GM21528 (cell line): ENCODE measurements around the gene TBX20.

Source experiments
- ATAC-seq: cut with Tn5 transposase; IDR thresholded peaks from one replicate; pipeline ENCODE4 v1.9.1; 2021; ENCODE audit warnings: mild to moderate bottlenecking, moderate library complexity; ENCODE audit not compliant: unreplicated experiment, low FRiP score

TBX20 gene, protein sequence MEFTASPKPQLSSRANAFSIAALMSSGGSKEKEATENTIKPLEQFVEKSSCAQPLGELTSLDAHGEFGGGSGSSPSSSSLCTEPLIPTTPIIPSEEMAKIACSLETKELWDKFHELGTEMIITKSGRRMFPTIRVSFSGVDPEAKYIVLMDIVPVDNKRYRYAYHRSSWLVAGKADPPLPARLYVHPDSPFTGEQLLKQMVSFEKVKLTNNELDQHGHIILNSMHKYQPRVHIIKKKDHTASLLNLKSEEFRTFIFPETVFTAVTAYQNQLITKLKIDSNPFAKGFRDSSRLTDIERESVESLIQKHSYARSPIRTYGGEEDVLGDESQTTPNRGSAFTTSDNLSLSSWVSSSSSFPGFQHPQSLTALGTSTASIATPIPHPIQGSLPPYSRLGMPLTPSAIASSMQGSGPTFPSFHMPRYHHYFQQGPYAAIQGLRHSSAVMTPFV

DNA sequence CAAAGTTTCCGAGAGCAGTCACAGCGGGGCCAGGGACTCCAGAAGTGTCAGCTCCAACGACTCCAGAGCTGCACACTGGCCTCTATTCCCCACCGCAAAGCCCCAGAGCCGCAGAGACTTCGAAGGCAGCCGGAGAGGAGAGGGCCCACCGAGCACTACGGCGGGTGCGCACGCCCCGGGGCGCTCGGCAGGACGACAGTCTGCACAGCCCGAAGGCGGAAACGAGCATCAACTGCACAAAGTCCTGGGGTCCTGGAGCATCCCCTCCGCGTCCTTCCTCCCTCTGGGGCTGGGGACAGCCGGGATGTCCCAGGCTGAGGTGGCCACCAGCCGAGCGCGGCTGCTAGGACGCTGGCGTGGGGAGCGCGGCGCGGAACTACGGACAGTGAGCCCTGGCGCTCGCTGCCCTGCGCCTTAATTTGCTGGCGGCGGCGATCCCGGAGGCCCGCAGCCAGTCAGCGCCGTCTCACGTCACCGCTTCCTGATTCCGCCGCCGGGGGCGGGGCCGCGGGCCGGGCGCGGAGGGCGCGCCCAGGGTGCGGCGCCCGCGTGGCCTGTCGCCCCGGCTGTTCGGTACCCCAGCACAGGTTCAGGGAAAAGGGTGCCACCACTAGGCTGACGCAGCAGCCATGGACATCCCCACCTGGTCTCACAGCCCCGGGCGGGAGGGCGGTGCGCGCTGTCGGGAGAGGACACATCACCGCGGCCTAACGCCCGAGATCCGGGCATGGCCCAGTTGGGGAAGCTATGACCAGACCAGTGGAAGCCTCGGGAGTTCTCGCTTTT, at the start of gene TBX20:
TSS of gene TBX20 (minus strand) at position 391 of the 786 bp plus-strand sequence. CDS start 480 bp downstream, outside the sequence.
- ATAC-seq: no peak

DNA sequence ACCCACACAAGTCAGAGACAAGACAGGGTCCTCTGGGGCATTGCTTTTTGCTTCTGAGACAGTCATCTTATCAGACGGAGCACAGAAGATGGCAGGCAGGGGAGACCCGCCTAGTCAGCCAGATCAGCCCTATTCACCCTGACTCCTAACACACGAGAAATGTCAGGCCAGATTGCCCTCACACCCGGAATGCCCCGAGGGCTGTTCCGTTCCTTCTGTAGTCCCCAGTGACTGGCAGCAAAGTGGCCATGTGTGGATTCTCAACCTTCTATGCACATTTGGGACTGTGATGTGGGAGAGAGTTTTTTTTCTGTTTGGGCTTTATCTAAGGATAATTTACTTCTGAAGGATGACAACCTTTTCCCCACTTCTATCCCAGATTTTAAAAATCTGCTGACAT, 35.5 kb upstream of the TBX20 start:
- ATAC-seq: no peak

DNA sequence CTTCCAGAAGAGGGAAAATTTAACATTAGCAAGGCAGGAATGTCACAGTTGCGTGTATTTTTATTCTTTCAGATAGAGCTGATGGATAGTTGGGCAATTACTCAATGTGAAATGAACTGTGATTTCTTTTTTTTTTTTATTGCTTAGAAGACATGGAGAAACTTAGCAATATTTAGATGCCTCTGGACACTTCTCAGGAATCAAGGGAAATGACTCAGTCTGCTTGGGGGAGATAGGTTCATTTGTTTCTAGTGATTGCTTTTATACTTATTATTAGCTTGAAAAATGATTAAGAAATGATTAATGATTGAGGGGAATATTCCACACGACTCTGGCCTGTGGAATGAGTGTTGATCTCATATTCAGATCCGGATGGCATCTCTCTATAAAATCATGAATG, 33.1 kb upstream of the TBX20 start:
- ATAC-seq: no peak

DNA sequence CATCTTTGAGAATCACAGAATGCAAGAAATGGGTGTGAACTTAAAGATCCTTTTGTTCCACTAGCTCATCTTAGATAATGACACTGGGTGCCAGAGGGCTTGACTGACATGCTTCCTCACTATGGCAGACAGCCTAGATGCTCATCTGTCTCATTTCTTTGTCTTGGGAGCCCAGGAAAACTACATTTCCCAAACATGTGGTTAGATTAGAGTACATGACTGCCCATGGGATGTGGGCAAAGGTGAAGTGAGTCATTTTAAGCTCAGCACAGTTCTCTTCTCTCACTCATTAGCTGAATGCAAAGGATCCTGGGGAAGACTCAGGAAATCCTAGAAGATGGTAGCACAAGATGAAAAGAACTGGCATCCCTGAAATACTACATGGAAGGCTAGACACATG, 32.5 kb upstream of the TBX20 start:
- ATAC-seq: no peak

DNA sequence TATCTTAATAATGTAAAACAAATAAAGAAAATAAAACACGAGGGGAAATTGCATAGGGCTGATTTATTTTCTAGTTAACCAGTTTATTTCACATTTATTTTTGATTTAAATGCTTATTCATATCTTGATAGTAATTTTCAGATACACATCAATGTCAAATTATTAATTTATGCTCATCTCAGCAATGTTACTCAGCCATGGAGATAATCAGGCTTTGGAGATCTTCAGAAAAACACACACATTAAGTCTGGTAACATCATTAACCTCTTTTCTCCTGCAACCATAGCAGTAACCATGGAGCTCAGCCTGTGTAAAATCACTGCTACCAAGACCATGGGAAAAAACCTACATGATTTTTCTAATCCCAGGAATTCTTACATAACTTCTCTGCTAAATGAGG, 31.9 kb upstream of the TBX20 start:
- no peak for ATAC-seq

DNA sequence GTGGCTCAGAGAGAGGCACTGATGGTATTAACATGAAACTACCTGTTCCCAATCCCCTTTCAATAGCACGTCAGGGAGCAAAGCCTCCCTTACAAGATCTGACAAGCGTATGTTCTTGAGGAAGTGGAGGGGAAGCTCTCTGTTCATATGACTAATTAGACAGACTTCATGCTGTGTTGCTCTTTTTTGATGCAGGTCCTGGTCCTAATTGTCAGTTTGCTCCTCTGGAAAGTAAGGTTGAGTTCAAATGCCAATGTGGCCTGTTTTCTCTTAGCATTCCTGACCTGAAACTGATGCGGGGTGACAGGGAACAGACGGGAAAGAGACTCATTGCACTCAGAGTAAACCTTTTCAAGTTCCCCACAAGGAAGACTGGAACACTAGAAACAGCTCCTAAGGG, 27.0 kb upstream of the TBX20 start:
- no peak for ATAC-seq

DNA sequence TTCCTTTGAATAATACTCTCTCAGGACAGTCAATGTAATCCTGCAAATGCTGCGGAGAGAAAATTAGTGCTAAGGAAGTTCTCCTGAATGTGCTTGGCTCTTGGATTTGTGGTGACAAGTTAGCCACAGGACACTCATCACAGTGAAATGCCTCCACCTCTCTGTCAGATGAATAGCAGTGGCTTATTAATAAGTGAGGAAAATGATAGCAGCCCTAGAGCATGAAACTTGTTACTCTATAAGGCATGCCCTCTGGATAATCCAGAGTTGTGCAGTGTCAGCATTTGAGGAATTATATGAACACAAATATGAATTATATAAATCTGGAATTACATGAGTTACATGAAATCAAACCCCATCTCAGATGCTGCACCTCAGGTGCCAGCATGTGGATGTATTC, 23.5 kb upstream of the TBX20 start:
- ATAC-seq: no peak

DNA sequence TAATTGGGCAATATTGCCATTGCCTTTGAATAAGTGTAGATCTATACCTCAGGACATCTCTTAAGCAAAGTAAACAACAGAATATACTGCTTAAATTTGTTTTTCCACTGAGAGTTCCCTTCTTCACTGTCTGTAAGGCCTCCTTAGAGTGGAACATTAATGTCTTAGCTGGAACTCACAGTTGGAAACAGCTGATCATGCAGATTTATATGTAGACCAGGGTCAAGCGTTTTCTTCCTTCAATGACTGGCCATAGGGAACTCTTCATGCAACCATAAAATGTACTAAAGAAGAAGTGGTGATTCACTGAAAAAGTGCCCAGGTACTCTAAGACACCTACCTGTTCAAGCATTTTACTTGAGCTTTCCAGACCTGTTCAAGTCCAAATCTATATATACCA, 18.3 kb upstream of the TBX20 start:
- no peak for ATAC-seq

DNA sequence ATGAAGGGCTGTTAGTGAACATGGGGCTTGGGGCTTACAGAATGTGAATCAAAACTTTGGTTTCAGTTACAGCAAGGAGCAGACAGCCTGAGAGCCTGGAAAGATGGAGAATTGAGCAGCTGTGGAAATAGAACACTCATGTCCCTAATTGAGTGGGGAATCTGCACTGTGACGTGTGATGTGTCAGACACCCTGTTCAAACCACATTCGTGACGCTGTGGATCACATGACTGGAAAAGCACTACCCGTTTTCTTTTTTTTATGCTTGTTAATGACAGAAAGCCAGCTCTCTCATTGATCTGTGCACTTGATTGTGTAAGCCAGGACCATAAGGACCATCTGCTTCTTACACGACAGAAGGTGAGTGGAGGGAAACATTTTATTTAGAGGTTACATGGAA, 15.1 kb upstream of the TBX20 start:
- no peak for ATAC-seq

DNA sequence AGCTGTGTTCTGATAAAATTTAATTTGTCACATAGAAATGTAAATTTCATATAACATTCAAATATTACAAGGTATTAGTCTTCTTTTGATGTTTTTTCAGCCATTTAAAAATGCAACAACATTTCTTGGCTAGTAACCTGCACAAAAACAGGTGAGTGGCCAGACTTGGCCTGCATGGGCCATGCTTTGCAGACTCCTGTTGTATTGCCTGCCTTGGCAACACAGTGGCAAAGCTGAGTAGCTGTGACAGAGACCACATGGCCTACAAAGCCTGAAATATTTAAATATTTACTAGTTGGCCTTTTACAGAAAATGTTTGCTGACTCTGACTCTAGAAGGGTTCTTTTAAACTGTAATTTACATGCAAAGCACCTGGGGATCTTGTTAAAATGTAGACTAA, 13.5 kb upstream of the TBX20 start:
- no peak for ATAC-seq

DNA sequence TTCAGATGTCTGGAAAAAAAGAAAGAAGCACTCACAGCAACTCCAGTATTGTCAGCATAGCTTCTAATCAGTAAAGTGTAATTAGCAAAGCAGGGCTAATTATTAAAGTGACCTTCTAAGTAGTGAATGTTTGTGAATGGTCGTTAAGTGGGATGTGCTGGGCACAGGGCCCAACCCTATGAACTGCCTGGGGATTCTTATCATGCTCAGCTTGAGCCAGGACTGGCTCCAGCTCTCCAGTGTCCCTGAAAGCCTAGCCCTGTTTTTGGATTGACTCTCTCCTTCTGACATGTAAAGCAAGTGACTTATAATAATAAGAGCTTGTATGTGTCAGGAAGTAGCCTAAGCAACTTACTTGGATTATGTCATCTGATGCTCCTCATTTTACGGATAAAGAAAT, 9.5 kb upstream of the TBX20 start:
- no peak for ATAC-seq

DNA sequence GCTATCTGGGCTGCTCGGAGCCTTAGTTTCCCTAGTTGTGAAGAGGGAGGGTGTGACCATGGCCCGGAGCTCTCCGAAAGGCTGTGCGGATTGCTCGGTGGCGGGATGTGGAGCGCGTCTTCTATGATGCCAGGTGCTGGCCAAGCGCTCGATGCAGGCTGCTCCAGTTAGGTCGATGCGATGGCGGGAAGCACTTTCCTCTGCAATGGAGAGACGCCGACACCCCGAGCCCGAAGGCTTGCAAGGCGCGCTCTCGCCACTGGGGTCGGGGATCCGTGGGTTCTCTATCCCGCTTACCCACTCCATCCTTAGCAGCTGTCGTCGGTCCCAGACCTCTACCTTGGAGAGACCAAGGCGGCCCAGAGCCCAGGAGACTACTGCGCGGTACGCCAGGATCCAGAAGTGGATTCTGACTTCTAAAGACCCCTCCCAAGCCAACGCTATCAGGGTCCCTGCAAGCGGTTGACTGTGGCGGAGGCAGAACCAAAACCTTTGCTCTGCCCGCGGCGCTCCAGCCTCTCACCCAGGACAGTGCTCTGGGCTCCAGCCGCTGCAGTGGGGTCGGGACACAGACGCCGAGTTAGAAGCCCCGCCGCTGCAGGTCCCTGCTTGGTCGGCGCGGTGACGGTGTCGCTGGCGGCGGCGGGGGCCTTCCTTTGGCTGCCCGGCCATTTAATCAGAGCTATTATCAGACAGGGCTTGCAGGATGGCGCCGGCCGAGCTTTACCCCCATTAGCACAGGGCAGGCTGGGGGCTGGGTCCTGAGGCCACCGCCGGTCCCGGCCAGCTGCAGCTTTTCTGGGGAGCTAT, 7.8 kb upstream of the TBX20 start:
- no peak for ATAC-seq

DNA sequence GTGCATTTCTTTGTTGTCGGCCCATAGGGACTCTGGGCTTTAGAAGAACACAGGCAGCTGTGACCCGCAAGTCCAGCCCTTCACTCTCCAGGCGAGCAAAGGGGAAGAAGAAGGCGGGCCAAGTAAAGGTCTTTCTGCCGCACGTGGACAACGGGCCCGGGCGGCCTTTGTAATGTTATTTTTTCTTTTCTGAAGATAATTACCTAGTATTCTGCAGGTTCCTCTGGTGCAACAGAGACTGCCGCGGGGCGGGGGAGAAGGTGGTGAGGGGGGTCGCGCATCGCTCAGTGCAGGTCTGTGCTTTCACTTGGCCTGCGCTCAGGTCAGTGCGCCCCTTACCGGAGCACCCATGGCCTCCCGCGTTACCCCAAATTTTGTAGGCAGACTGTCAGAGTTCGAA, 7.1 kb upstream of the TBX20 start:
- ATAC-seq: no peak

DNA sequence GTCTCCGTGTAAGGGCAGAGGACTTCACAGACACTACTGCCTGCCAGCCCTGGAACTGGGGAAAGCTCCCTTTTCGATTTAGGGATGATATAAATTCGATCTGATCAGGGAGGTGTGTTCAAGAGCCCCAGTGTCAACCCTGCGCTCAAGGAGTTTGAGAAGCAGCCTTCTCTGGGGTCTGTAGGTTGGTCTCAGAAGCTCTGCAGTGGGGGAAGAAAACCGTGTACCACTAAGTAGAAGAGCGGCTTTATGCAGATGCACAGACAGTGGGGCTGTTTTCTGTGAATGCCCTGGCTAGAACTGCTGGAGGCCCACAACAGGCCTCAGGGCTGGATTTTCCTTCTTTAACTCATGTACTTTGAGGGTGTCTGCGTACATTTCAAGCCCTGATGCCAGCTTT, 6.3 kb upstream of the TBX20 start:
- ATAC-seq: no peak

DNA sequence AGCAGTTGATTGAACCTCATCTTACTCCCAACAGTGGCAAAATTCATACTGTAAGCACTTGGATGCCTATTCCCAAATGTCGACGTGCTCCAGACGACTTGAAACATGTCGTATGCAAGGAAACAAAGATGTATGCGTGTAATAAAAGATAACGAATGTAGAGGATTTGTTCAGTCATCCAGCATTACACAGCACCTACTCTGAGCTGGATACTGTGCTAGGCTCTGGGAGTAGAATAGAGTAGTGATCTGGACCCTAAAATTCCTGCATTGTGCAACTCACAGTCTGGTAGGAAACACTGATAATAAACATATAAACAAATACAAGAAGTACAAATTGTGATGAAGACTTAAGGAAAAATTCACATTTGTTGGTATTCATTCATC, 5.6 kb upstream of the TBX20 start:
- no peak for ATAC-seq

DNA sequence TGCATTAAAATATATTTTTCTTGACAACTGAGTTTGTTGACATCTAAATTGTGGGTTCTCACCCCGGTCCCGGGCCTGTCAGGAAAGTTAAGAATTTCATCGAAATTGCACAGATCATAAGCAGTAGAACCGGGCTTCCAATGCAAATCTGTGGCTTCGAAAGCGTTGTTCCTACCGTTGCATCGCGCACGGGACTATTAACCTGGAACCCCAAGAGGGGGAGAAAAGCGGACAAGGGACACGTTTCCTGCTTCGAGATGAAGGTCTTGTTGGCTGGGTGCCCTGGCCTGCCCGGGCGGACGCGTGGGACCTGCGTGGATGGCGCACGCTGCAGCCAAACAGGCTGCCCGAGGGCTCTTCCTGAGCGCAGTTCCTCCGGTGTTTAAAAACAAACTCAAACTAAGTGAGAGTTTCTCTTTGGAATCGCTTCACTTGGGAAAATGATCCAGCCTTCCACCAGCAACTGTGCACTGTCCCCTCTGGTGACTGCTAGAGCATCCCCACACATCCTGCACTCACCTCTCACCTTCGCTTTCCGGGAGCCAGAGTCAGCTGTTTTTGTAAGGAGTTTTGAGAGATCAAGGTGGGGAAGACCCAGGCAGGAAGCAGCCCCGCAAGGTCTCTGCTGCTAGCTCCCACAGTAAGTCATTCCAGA, 5.1 kb upstream of the TBX20 start:
- ATAC-seq: no peak

DNA sequence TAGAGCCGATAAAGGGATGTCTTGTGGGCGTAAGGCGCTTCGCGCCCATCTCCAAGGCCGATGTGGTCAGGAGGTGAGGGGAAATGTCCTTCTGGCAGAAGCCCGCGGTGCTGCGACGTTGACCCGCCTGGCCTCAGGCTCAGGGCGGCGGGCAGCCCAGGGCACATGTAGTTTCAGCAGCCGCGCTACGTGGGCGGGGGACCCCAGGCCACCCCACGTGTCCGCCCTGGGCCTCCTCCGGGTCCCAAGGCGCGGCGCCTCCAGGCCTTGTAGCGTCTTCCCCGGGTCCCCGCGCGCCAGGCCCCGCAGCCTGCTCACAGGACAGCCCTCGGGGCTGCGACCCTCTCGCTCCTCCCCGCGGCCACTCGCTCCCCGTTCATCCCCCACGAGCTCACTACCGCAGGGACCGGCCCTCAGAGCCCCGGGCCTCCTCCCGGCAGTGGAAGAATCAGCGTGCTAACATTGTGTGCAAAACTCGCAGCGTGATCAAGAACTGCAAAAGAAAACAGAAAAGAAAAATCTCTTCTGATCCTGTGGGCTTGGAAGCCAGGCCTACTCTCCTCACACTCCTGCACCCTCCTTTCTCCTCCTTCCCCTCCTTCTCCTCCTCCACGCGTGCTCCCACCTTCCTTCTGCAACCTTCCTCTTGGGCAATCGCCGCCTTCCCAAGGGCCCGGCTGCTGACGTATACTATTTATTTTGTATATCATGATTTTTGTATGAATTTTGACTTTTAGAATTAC, 4.4 kb upstream of the TBX20 start:
- ATAC-seq: no peak

DNA sequence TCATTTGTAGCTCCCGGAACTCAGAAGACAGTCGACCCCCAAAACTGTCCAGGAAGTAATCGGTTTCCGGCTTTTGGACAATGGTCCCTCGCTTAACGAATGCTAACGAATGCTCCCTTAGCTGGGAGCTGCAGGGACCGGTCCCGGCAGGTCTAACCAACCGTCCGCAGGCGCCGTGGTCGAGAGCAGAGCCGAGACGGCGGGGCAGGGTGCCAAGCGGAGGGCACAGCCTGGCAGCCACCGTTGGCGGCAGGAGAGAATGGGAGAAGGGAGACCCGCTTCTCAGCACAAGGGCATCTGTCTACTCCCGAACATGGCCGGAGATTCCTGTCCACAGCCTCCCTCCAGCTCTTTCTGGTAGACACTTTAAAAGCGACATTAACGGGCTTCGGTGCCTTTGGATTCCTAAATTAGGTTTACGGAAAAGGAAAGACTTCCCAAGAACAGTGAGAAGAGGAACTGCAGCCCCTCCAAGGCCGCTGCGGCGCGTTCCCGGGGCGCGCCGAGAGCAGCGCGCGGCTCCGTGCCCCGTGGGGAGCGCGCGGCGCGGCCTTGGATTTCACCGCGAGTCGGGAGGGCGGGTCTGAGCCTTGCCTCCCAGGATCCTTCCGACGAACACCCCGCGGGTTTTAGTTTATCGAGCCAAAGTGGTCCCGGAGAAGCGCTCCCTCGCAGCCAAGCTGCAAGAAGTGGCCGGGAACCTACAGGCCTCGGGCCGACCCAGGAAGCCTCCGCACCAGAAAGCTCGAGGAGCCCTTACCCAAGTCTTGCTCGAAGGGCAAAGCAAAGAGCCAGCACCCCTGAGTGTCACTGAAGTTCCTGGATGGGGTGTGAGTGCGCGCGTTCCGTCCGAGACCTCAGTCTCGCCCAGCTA, 3.6 kb upstream of the TBX20 start:
- ATAC-seq: no peak
